Measurements from ENCODE around the gene ZNF726. TPM values are rescaled to one million over a fixed set of nuclear protein-coding genes. Genes with fewer than 3 reads are reported as not detected.

The ZNF726 gene
- total RNA-seq, 6 donors from 2014 or later, result 1.9 to 14.9 (median 5.0) TPM

DNA sequence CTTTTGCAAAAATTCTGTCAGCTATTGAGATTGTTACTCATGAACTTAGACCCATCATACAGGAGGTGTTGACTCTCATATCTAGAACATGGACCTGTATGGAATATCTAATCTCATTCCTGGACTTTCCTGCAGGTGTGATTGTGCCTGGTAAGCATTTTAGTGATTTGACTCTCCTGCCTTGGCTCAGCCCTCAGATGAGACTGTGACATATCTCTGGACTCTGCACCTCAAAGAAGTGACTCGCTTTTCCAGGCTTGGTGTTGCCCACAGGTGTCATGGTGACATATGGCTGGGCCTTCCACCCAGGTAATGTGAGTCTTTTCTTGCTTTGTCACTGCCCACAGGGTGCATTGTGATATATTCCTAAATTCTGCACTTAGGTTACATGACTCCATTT, 17.8 kb upstream of the ZNF726 start:
- no peak overlapping the region for H3K27ac ChIP-seq
- DNase-seq (no peak), ATAC-seq (ENCODE audit: low FRiP score in 2 of 2) (no peak)
- H3K4me1 ChIP-seq, result no peaks in the 10 kb centered on the region
- WGBS, 2 donors, result 65 to 83% methylated on average over 1 of the region's 1 CpG
- TF ChIP-seq POLR2AphosphoS5 (IDR thresholded peaks at IDR 0.05) (no peak), POLR2A (IDR thresholded peaks at IDR 0.05) (no peak), EP300 (IDR thresholded peaks at IDR 0.05) (no peak)
- TF ChIP-seq, protein P1, sequence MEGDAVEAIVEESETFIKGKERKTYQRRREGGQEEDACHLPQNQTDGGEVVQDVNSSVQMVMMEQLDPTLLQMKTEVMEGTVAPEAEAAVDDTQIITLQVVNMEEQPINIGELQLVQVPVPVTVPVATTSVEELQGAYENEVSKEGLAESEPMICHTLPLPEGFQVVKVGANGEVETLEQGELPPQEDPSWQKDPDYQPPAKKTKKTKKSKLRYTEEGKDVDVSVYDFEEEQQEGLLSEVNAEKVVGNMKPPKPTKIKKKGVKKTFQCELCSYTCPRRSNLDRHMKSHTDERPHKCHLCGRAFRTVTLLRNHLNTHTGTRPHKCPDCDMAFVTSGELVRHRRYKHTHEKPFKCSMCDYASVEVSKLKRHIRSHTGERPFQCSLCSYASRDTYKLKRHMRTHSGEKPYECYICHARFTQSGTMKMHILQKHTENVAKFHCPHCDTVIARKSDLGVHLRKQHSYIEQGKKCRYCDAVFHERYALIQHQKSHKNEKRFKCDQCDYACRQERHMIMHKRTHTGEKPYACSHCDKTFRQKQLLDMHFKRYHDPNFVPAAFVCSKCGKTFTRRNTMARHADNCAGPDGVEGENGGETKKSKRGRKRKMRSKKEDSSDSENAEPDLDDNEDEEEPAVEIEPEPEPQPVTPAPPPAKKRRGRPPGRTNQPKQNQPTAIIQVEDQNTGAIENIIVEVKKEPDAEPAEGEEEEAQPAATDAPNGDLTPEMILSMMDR (IDR thresholded peaks at IDR 0.05), result no peak
- H3K27me3 ChIP-seq, result no peaks in the 10 kb centered on the region
- no peaks in the 10 kb centered on the region for H3K36me3 ChIP-seq
- H3K9me3 ChIP-seq, result no peaks in the 10 kb centered on the region
- no peak overlapping the region for H3K4me3 ChIP-seq

GRCh38 chr19:23901360-23901759, 13.3 kb upstream of the ZNF726 start:
- WGBS, 2 donors, result 81 to 86% methylated on average over 4 of the region's 4 CpGs
- Histone ChIP-seq H3K27ac (no peak overlapping the region), H3K27me3 (no peaks in the 10 kb centered on the region), H3K4me3 (no peak overlapping the region), H3K4me1 (no peaks in the 10 kb centered on the region), H3K36me3 (no peaks in the 10 kb centered on the region), H3K9me3 (peaks cover 0 to 20% (median 12%) of the 10 kb centered on the region in 4 donors)
- no peak for DNase-seq
- ATAC-seq (ENCODE audit: low FRiP score in 2 of 2), result no peak
- TF ChIP-seq POLR2A (IDR thresholded peaks at IDR 0.05), result no peak
- TF ChIP-seq, protein P1 (IDR thresholded peaks at IDR 0.05), result no peak
- no peak for TF ChIP-seq POLR2AphosphoS5 (IDR thresholded peaks at IDR 0.05)
- TF ChIP-seq EP300 (IDR thresholded peaks at IDR 0.05), result no peak

- Histone ChIP-seq H3K36me3 (no peaks in the 10 kb centered on the region), H3K9me3 (peaks cover 0 to 20% (median 12%) of the 10 kb centered on the region in 4 donors), H3K27ac (no peak overlapping the region), H3K4me1 (no peaks in the 10 kb centered on the region), H3K27me3 (no peaks in the 10 kb centered on the region), H3K4me3 (no peak overlapping the region)
- DNase-seq, result no peak
- ATAC-seq (ENCODE audit: low FRiP score in 2 of 2), result no peak
- 67 to 69% methylated on average over 3 of the region's 3 CpGs for WGBS, 2 donors
- TF ChIP-seq, protein P1 (IDR thresholded peaks at IDR 0.05), result no peak
- TF ChIP-seq POLR2AphosphoS5 (IDR thresholded peaks at IDR 0.05) (no peak), POLR2A (IDR thresholded peaks at IDR 0.05) (no peak), EP300 (IDR thresholded peaks at IDR 0.05) (no peak)
These were observed 10.3 kb upstream of the ZNF726 start for GRCh38 chr19:23904406-23904805.

- ATAC-seq (ENCODE audit: low FRiP score in 2 of 2), result no peak
- Histone ChIP-seq H3K27ac (no peak overlapping the region), H3K4me1 (no peaks in the 10 kb centered on the region), H3K9me3 (peaks cover 0 to 20% (median 12%) of the 10 kb centered on the region in 4 donors), H3K4me3 (no peak overlapping the region), H3K27me3 (no peaks in the 10 kb centered on the region), H3K36me3 (no peaks in the 10 kb centered on the region)
- no peak for DNase-seq
- WGBS, 2 donors, result 80 to 85% methylated on average over 4 of the region's 4 CpGs
- TF ChIP-seq EP300 (IDR thresholded peaks at IDR 0.05), result no peak
- no peak for TF ChIP-seq POLR2AphosphoS5 (IDR thresholded peaks at IDR 0.05)
- TF ChIP-seq, protein P1 (IDR thresholded peaks at IDR 0.05), result no peak
These were observed 8.9 kb upstream of the ZNF726 start for GRCh38 chr19:23905771-23906170.

DNA sequence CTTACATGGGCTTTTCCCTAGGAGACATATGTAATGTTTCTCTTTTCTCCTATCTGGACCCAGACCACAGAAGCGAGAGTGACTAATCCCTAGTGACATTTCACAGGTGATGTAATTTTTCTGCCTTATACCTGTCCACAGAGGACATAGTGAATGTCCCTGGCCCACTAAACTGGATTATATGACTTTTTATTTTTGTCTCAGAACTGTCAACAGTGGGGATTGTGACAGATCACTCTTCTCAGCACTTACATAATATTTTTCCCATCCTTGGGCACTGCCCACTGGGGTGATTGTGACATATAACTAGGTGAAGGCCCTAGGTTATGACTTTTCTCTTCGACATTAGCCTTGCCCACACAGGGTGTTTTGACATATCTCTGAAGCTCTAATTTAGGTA, 7.9 kb upstream of the ZNF726 start:
- no peak for DNase-seq
- Histone ChIP-seq H3K9me3 (peaks cover 0 to 20% (median 12%) of the 10 kb centered on the region in 4 donors), H3K36me3 (no peaks in the 10 kb centered on the region), H3K27me3 (no peaks in the 10 kb centered on the region), H3K4me3 (no peak overlapping the region), H3K4me1 (no peaks in the 10 kb centered on the region), H3K27ac (no peak overlapping the region)
- TF ChIP-seq EP300 (IDR thresholded peaks at IDR 0.05) (no peak), POLR2A (IDR thresholded peaks at IDR 0.05) (no peak), POLR2AphosphoS5 (IDR thresholded peaks at IDR 0.05) (no peak)
- TF ChIP-seq, protein P1 (IDR thresholded peaks at IDR 0.05), result no peak
- WGBS, 2 donors, result 69 to 88% methylated on average over 2 of the region's 2 CpGs
- ATAC-seq (ENCODE audit: low FRiP score in 2 of 2), result no peak

All from upper lobe of left lung (tissue), 6 donors.